HG03469 (cell line): Measurements from ENCODE around the gene HOXA7.

Source experiments
- ATAC-seq: cut with Tn5 transposase; IDR thresholded peaks from one replicate; pipeline ENCODE4 v1.9.1; 2021; ENCODE audit warnings: mild to moderate bottlenecking, moderate library complexity, moderate number of reproducible peaks; ENCODE audit not compliant: unreplicated experiment

The HOXA7 gene

DNA sequence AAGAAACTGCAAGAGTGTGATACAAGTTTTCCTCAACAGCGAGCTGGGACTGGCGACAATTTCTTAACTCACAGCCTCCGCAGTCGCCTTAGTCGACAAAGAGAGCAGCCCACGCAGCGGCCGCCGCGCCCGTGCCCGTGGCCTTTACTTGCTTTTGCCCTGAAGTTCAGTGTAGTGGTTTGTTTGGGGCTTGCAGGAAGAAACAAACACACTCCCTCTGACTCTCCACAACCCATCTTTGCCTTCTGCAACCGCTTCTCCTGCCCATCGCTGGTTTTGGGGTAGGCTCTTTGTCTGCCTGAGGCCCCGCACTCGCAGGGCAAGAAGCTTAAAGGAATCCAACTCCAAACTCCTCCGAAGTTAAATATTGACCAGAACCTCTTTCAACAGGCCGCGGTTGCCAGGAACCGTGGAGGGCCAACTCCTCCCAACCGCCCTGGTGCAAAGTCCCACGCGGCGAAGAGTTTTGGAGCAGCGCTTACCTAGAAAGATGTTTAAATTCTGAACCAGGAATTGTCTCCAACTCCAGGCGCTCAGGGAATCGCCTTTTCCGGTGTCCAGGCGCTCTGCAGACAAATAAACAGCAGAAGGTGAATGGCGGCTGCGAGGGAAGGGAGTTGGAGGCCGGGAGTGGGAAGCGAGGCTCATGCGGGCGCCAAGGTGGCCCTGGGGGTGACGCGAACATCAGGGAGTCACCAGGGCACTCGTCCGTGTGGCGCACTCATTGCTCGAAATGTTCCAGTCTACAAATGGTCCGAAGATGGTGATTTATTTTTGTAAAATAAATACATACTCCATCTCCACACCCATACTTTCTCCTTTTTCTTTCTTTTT, 34.2 kb downstream of the HOXA7 start:
- no peak for ATAC-seq

DNA sequence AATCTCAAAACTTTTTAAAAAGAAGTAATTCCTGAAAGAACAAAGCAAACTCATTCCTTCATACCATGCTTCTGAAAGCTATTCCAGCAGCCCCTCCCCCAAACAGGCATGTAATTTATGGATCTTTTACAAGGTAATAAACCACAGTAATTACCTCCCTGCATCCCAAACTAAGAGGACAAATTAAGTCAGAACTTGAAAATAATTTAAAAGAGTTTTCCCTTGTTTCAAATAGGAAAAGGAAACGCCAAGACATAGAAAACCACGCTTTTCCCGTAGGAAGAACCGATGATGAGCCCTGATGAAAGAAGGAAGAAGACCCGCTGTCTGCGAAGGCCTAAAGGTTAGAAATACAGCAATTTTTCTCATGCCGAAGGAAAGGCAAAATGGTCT, 34.8 kb downstream of the HOXA7 start:
- ATAC-seq: no peak

DNA sequence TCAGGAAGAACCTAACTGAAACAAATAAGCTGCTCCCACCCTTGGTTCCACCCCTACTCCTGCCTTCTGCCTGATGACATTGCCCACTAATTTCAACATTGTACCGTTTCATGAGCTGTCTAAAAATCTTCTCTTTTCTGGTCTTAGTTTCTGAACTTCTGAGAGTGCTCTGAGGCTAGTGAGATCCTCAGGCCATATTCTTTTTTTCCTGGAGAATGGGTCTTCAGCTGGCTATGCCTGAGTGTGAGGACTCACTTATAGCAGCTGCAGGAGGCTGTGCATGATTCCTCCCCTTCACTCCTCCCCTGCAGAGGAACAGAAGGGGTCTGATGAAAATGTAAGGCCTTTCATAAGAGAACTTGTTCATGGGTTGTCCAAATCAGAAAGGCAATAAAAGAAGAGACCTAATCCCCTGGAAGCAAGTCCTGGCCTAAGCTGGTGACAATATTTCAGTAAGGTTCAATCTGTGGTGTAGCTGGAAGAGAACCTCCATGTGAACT, 37.0 kb downstream of the HOXA7 start:
- ATAC-seq: no peak

- no peak for ATAC-seq
Observed at GRCh38 chr7:27118580-27118979, 37.9 kb downstream of the HOXA7 start.

DNA sequence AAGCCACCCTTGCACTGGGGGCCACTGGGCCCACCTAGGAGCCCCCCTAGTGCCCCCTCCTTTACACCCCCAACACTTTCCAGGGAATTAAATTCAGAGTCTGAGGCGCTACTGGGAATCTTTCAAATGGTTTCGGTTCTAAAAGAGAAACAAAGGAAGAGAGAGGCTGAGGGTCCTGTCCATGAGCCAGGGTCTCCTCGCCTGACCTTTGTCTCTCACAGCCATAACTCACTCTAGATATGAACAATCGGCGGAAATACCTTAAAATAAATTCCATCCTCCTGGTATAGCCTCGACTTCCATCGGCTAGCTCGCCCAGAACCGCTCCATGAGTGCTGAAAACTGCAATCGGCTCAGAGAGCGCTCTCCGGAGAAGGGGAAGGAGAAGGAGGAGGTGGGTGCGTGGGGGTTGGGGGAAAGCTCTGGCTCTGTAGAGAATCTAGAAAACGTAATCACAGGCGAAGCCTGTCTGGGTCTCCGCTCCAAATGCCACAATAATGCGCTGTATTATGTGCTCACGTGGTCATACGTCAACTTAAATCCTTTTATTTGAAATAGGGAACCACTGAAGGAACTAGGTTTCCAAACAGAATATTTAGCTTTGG, 38.5 kb downstream of the HOXA7 start:
- no peak for ATAC-seq

- no peak for ATAC-seq
Observed at GRCh38 chr7:27116962-27117886, 39.3 kb downstream of the HOXA7 start.

- no peak for ATAC-seq
Observed at GRCh38 chr7:27116031-27116961, 40.2 kb downstream of the HOXA7 start.

DNA sequence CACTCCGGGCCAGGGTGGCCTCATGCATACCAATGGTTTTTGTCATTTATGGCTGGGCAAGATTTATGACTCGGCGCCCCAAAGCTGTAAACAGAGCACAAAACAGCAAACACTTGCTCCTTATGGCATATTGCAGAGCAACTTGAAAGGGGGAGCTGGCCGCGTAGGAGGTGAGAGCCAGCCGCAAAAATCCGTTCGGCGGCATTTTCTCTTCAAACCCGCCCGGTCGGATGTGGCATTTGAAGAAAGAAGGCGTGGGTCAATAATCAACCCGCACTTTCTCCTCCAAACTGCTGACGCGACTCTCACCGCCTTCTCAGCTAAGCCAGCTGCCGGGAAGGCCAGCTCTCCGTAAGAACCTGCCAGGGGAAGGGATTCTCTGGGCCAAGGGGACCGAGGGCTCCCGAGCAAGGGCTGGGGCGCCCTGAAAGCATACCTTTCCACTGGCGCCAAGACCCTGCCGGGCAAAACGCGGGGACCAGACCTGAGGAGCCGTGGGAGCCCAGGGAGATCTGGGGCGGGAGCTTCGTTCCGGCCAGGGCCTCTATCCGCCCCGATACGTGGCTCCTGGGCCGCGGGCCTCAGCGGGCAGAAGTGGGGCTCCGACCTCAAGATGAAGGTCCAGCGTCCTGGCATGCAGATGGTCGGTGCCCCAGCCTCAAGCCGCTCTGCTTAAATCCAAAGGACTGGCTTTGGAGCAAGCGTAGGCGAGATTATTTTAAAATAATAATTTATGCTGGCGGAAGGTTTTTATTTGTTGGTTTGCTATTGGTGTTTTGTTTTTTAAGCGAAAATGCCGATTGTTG, 41.1 kb downstream of the HOXA7 start:
- no peak for ATAC-seq

DNA sequence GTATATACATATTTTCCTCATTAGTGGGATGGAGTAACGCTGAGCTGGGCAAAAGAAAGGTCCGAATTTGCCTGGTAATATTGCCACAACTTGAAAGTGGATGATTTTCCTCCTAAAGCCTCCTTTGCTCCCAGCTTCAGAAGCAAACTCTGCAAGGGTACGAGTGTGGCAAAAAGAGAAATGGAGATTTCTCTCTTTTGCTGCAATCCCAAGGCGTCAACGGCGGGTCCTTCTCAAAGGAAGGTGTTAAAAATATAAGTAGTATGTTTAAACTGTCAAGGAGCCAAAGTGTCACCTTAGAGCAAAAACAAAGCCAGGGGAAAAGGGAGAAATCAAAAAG, 41.6 kb downstream of the HOXA7 start:
- no peak for ATAC-seq

DNA sequence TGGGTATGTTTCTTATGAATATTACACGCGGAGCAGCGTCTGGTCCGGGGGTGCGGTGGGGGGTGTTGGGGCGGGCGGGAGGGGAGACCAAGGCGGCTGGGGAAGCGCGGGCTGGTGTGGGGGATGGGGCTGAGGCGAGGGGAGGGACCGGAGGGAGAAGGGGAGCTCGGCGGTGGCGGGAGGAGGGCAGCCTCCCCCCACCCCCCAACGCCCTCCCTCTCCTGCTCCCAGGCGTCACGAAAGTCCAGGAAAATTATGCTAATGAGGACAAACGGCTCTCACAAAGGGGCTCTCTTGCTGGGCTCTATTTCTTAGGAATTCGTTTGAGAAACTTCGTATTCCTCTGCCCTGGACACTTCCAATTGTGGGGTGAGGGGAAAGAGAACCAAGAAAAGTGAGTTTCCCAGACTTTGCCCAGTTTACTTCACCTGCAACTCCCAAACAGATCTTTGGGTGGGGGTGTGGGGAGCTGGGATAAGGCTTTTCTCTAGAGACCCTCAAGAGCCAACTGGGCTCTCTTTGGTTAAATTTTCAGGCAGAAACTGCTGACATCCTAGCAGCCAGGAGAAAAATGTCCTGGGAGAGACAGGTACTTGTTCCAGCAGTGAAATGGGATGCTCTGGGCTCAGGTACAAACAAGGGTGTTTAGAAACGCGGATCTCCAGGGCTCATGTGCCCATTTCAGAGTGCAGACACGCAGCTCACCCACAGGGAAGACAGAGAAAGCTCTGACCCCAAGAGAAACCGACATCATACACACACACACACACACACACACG, 42.3 kb downstream of the HOXA7 start:
- ATAC-seq: no peak

- no peak for ATAC-seq
Observed at GRCh38 chr7:27112955-27113949, 43.2 kb downstream of the HOXA7 start.

- no peak for ATAC-seq
Observed at GRCh38 chr7:27112361-27112760, 44.1 kb downstream of the HOXA7 start.

DNA sequence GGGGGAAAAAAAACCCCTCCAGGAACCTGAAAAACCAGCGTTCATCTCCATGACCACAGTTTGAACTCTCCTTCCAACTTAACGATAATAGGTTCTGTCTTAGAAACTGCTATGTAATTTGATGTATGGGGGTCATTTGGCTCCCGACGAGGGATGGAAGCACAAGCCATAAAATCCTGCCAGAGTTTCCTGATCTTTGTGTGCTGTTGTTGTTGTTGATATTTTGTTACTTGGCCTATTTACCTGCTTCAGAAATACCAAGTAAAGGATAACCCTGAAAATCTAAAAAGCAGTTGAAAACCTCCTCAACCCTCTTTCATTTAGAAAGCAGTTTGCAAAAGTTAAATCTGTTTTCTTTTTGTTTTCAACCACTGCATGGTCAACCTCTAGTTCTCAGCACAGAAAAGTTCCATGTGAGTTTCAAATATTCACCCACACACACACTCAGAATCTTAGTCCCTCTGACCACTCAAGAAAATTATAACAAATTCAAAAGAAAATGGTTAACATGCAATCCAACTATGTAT, 44.7 kb downstream of the HOXA7 start:
- ATAC-seq: no peak

DNA sequence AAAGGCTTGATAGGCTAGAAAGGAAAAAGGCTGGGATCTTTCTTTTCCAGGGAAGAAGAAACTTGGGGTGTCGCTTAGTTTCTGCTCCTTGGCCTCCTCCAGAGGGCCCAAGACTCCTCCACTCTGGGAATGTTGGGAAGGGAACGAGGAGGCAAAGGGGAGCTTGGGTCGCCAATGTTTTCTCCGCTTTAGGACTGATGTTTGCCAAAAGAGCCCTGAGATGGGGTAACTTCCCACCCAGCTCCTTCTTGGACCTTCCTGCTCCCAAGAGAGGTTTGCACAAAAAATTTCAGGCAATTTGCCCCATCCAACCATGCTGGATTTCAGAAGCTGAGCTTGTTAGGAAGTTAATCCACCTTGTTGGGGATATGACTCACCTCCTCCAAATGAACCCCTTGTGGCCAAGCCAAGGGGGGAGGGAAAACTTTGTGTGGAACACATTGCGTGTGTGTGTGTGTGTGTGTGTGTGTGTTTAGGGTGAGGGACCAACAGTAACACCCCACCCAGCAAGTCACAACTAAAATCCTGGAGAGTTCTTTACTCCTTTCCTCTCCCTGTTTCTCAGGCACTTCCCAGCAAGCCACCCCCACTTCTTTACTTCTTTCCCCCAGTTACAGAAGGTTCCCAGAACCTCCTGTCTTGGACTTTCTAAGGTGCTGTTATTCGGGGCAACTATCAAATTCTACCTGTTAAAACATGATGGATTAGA, 45.3 kb downstream of the HOXA7 start:
- no peak for ATAC-seq

DNA sequence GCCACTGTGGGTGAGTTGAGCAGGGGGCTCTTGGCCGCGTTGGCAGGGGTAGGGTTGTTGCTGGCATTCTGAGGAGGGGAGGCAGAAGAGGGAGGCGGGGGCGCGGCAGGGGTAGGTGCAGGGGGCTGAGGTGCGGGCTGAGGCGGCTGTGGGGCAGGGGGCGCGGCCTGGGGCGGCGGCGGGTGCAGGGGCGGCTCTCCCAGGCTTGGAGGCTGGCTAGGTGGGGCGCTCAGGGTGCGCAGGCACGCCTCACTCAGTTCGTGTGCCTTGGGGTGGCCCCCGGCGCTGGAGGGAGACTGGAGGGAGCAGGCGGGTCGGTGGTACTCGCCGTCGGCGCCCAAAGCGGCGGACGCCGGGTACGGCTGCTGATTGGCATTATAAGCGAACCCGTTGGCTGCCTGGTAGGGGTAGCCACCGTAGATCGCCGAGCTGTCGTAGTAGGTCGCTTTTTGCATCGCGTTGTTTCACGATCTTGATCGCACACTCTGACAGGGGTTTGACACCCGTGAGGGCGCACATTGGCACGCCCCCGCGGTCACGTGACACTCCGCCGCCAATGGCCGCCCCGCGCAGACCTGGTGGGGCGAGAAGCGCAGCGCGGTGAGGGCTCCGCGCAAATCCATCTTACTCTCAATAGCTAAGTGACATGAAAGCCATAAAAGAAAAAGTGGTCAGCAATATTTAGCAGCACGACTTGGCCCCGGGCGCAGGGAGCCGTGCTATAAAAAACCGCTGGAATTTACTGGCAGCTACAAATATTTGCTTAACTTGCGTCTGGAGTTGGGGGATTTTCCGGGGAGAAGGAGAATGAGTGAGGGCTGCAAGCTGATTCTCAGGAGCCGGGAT, 46.1 kb downstream of the HOXA7 start:
- ATAC-seq: no peak
